ENCODE data around the gene SPATA4. TPM values are rescaled to one million over a fixed set of nuclear protein-coding genes. Genes with fewer than 3 reads are reported as not detected.
"Not testable (repeated sequence)": the region's sequence is repeated elsewhere in the genome, so short reads cannot be mapped to it uniquely, and the experiment has no call there.

SPATA4 gene
- not detected for total RNA-seq

DNA sequence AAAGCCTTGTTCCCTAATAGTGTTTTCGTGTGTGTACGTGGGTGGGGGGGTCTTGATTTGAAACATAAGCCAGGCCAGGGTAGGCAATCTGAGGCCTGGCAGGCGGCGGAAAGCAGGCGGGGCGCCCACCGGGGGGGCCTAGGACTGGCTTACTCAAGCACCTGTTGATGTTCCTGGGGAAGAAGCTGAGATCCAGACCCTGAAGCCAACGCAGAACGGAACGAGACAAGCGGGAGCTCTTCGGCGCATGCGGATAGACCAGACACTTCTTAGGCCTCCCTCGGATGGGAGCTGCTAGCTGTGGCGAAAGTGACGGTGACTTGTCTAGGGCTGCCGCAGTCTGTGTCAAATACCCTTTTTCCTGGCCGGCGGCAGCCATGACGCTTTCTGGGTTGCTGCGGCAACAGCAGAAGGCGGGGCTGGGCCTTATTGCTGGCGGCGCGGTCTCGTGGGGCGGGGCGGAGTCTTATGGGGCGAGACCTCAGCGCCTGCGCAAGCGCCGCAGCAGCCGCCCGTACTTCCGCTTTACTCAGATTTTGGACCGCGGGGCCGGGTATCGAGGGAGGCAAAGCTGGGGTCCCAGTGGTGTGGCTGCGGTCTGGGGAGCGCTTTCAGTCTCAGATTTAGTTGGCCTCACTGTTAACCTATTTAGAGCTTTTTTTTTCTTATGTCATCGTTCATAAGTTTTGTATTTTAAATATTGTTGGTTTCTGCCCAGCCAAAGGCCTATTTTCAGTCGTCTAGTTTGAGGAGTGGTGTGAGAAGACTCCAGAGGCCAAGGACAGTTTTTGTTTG, at the start of gene SPATA4:
SPATA4 (minus strand) TSS at position 402 of the 795 bp plus-strand sequence; CDS start at position 379, 23 bp downstream.
- POLR2A ChIA-PET, result interaction anchor here (0.6 kb wide), 1 partner anchor 1674 kb away, joined by 3 read pairs; no protein-coding TSS in a partner anchor
- DNase-seq (peak; percentile 93), ATAC-seq (ENCODE audit: low read depth) (peak; percentile 97)
- Mint-ChIP-seq H3K36me3 (peaks cover 1% of the 10 kb centered on the region), H3K4me1 (peaks cover 6% of the 10 kb centered on the region), H3K9me3 (peaks cover 2% of the 10 kb centered on the region), H3K27me3 (peaks cover 49% of the 10 kb centered on the region), H3K4me3 (peak within 1 kb of the TSS; percentile 79), H3K27ac (peak within 1 kb of the TSS; percentile 67)

DNA sequence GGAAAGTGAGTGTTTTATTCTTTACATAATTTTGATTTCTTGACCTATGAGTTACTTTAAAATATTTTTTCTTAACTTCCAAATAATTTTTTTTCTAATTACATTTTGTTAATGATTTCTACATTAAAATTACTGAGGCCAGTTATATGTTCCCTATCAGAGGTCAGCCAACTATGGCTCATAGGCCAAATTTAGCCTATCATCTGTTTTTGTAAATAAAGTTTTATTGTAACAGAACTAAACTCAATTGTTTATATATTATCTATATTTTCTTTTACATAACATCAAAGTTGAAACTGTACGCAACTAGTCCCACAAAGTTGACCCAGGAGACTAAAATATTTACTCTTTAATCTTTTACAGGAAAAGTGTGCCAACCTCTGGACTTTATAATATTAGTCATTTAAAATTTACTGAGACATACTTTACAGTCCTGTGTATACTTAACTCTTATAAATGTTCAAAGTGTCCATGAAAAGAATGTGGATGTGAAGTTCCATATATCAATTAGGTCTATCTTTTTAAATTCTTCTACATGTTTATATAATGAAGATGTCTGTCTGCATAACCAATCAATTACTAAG, 47.5 kb upstream of the SPATA4 start:
- ATAC-seq (ENCODE audit: low read depth), result no peak
- no peak overlapping the region for H3K4me3 Mint-ChIP-seq

DNA sequence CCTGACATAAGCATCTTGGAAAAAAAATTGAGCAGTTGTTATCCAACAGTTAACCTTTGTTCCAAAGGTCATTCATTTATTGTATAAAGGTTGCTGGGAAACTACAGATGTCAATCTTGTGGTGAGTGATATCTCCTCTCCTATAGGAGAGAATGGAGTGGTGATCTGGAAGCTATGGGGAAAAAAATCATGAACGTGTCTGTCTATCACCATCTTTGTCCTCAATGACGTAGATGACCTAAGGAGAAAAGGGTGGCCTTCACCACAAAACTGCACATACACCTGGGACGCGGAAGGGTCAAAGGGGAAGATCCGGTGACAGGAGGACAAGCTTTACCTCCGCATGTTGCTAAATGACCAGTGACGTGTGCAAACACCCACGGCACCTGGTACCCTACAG, 46.3 kb upstream of the SPATA4 start:
- Mint-ChIP-seq H3K4me3 (no peak overlapping the region), H3K9me3 (no peaks in the 10 kb centered on the region), H3K27ac (no peak overlapping the region), H3K36me3 (no peaks in the 10 kb centered on the region), H3K27me3 (no peaks in the 10 kb centered on the region), H3K4me1 (no peaks in the 10 kb centered on the region)
- ATAC-seq (ENCODE audit: low read depth) (no peak), DNase-seq (no peak)
- POLR2A ChIA-PET, result no interaction called here

More for the DNA sequence above, 47.5 kb upstream of the SPATA4 start:
- no peaks in the 10 kb centered on the region for H3K36me3 Mint-ChIP-seq
- H3K27me3 Mint-ChIP-seq, result no peaks in the 10 kb centered on the region
- no peak overlapping the region for H3K27ac Mint-ChIP-seq
- POLR2A ChIA-PET, result no interaction called here
- H3K9me3 Mint-ChIP-seq, result no peaks in the 10 kb centered on the region
- DNase-seq, result no peak
- no peaks in the 10 kb centered on the region for H3K4me1 Mint-ChIP-seq

DNA sequence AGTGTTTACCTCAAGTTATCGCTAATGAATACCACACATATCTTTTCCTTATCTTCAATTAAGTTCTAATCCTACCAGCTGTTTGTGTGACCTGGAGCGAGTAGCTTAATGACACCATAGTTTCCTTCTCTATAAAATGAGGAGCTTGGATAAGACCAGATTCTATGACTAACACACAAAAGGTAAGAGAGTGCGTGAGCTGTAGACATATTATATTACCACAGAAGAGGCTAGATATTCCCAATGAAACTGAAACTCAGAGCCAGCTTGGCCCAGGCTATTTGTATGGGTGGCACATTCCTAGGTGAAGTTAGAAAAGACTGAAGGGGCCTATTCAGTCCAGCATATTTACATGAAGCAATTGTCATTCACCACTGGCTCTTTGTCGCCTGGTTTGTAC, 43.4 kb upstream of the SPATA4 start:
- no peak for ATAC-seq (ENCODE audit: low read depth)
- Mint-ChIP-seq H3K27me3 (no peaks in the 10 kb centered on the region), H3K27ac (no peak overlapping the region), H3K36me3 (no peaks in the 10 kb centered on the region), H3K9me3 (no peaks in the 10 kb centered on the region), H3K4me1 (no peaks in the 10 kb centered on the region), H3K4me3 (no peak overlapping the region)
- DNase-seq, result no peak
- POLR2A ChIA-PET, result no interaction called here

DNA sequence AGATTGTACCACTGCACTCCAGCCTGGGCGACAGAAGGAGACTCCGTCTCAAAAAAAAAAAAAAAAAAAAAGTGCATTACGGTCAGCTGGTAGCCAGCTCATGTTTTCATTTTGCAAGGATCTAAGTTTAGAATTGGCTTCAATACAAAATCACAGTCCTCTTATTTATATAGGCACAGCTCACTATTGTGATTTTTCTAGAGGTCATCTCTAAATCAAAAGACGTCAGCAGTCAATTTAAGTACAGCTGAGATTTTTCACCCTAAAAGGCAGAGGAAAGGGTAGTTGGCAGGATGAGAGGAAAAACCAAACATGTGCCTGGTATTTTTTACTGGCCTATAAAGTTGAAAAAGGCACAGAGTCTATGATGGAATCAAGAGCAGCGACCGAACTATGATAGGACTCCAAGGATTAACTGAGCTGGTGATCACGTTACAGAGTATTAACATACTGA, 42.8 kb upstream of the SPATA4 start:
- Mint-ChIP-seq H3K4me1 (no peaks in the 10 kb centered on the region), H3K9me3 (no peaks in the 10 kb centered on the region), H3K27me3 (no peaks in the 10 kb centered on the region), H3K27ac (no peak overlapping the region), H3K36me3 (no peaks in the 10 kb centered on the region), H3K4me3 (no peak overlapping the region)
- DNase-seq (no peak), ATAC-seq (ENCODE audit: low read depth) (no peak)
- POLR2A ChIA-PET, result no interaction called here

DNA sequence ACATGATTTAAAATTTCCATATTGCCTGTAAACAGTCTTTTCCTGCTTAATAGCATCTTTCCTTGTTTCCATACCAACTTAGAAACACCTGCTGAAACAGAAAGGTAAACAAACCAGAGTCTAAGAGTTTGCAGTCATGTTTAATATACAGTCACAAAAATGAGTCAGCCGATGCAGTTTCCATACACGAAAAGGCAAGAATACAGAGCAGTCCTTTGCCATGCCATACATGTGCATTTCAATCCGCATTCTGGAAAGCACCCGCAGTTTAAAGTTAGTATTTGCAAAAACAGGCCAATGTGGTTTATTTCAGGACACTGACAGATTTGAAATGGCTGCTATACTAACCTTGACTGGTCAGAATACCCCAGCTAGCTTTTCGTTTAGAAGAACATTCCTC, 41.6 kb upstream of the SPATA4 start:
- H3K27ac Mint-ChIP-seq, result no peak overlapping the region
- no peak for DNase-seq
- H3K4me3 Mint-ChIP-seq, result no peak overlapping the region
- no peaks in the 10 kb centered on the region for H3K27me3 Mint-ChIP-seq
- ATAC-seq (ENCODE audit: low read depth), result no peak
- POLR2A ChIA-PET, result no interaction called here
- no peaks in the 10 kb centered on the region for H3K36me3 Mint-ChIP-seq
- no peaks in the 10 kb centered on the region for H3K4me1 Mint-ChIP-seq
- H3K9me3 Mint-ChIP-seq, result no peaks in the 10 kb centered on the region

DNA sequence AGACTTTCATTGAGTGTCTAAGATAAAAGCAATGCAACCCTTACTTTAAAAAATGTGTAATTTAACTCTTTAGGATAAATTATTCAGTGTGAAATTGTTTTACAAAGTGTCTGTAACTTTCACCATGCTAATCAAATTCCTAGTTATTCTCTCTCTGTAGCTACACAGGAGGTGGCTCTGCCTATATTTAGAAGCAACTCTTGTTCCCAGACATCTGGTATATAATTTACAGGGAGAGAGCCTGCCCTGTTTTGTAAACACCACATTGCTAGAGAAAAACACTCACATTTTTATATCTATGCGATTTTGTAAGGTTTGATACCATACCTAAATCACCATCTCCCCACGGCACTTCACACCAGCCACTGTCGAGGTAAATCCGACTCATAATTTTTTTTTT, 35.5 kb upstream of the SPATA4 start:
- Mint-ChIP-seq H3K9me3 (no peaks in the 10 kb centered on the region), H3K27ac (no peak overlapping the region), H3K36me3 (no peaks in the 10 kb centered on the region), H3K27me3 (peaks cover 8% of the 10 kb centered on the region), H3K4me3 (no peak overlapping the region), H3K4me1 (no peaks in the 10 kb centered on the region)
- ATAC-seq (ENCODE audit: low read depth) (no peak), DNase-seq (no peak)
- POLR2A ChIA-PET, result no interaction called here

DNA sequence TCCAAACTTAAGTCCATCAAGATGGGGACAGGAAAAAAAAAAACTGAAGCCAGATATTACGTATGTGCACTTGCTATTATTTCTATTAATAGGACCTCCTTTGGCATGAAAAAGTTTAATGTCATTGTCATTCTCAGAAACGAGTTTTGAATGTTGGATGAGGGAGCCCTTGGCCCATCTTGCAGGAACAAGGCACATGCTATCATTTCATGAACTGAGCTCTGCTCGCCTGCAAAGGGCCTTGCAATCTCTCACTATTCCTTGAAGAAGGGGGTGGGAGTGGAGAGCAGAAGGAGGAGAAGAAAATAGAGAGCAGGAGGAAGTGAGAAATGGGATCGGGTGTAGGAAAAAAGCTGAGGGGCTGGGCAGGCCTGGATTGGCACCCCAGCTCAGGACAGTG, 34.3 kb upstream of the SPATA4 start:
- DNase-seq (no peak), ATAC-seq (ENCODE audit: low read depth) (no peak)
- peaks cover 8% of the 10 kb centered on the region for H3K27me3 Mint-ChIP-seq
- H3K36me3 Mint-ChIP-seq, result no peaks in the 10 kb centered on the region
- no peaks in the 10 kb centered on the region for H3K4me1 Mint-ChIP-seq
- no peaks in the 10 kb centered on the region for H3K9me3 Mint-ChIP-seq
- no peak overlapping the region for H3K27ac Mint-ChIP-seq
- H3K4me3 Mint-ChIP-seq, result no peak overlapping the region
- POLR2A ChIA-PET, result no interaction called here

DNA sequence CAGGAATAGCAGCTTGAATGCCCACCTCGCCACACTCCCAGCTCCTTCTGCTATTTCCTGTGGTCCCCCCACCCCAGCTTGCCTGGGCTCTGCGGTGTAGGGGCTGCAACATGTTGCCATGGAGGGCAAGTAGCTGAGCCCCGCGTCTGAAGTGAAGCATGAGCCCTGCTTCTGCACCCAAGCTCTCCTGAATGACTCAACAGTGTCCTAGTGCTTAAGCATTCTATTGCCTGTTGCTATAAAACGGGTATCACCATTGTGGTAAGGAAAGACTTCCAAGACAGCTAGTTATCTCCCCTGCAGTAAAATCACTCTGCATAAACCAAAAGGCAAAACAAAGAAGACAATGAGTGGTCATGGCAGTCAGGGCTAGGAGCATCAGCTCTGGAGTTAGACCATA, 31.4 kb upstream of the SPATA4 start:
- no peak for ATAC-seq (ENCODE audit: low read depth)
- Mint-ChIP-seq H3K4me1 (no peaks in the 10 kb centered on the region), H3K4me3 (no peak overlapping the region), H3K36me3 (no peaks in the 10 kb centered on the region), H3K9me3 (no peaks in the 10 kb centered on the region), H3K27ac (no peak overlapping the region), H3K27me3 (peaks cover 8% of the 10 kb centered on the region)
- DNase-seq, result no peak
- POLR2A ChIA-PET, result no interaction called here

DNA sequence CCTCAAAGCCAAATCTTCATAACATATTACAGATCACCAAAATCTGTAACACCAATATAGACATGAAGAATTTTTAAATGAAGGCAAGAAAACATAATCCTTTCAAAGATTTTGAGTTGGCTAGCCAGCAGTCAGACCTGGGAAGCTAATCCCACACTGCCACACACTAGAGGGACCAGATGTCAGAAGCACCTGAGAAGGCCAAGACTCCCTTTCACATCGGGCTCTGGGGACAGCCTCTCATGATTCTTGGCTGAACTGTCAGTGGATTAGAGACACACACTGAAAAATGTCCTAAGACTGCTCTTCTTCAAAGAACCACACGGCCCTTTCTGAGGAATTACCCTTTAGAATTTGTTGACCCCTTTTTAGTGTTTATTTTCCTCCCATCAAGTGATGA, 28.2 kb upstream of the SPATA4 start:
- Mint-ChIP-seq H3K4me3 (no peak overlapping the region), H3K36me3 (no peaks in the 10 kb centered on the region), H3K9me3 (no peaks in the 10 kb centered on the region), H3K4me1 (no peaks in the 10 kb centered on the region), H3K27me3 (peaks cover 2% of the 10 kb centered on the region), H3K27ac (no peak overlapping the region)
- ATAC-seq (ENCODE audit: low read depth) (no peak), DNase-seq (no peak)
- POLR2A ChIA-PET, result no interaction called here

DNA sequence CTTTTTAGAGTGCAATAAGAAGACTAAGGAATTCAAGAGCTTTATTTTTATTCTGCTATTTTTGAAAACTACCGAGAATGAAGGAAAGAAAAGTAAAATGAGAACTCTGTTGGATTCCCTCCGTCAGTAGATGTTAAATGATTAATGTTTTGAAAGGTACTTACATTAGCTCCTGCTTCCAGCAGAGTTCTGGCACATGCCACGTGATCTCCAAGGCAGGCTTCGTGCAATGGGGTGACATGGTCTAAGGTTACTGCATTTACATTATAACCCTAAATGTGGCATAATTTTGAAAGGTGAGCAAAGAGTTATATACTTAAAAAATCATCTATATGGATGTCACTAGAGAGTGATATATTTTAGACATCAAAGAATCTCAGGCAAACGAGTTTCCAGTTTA, 26.8 kb upstream of the SPATA4 start:
- no peak for ATAC-seq (ENCODE audit: low read depth)
- DNase-seq, result no peak
- POLR2A ChIA-PET, result no interaction called here
- H3K4me3 Mint-ChIP-seq, result no peak overlapping the region
- no peaks in the 10 kb centered on the region for H3K27me3 Mint-ChIP-seq
- no peaks in the 10 kb centered on the region for H3K4me1 Mint-ChIP-seq
- no peaks in the 10 kb centered on the region for H3K36me3 Mint-ChIP-seq
- H3K9me3 Mint-ChIP-seq, result no peaks in the 10 kb centered on the region
- H3K27ac Mint-ChIP-seq, result no peak overlapping the region

DNA sequence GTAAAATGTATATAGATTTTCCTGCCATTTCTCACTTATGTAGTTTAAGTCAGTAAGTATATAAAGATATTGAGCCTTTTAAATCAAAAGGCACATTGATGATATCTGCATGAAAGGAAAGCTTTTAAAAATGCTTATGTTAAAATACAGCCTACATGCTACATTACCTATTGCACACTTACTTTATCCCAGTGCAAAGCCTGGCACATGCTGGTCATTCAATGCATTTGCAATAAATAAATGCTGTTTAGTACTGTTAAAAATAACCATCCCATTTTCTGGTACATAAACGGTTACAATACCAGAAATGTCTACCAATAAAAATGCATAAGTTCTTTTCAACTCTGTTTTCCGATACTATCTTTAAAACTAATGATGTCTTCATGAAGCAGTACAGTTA, 22.1 kb upstream of the SPATA4 start:
- Mint-ChIP-seq H3K9me3 (no peaks in the 10 kb centered on the region), H3K36me3 (no peaks in the 10 kb centered on the region), H3K27ac (no peak overlapping the region), H3K4me1 (no peaks in the 10 kb centered on the region), H3K4me3 (no peak overlapping the region), H3K27me3 (peaks cover 4% of the 10 kb centered on the region)
- POLR2A ChIA-PET, result no interaction called here
- ATAC-seq (ENCODE audit: low read depth) (no peak), DNase-seq (no peak)

DNA sequence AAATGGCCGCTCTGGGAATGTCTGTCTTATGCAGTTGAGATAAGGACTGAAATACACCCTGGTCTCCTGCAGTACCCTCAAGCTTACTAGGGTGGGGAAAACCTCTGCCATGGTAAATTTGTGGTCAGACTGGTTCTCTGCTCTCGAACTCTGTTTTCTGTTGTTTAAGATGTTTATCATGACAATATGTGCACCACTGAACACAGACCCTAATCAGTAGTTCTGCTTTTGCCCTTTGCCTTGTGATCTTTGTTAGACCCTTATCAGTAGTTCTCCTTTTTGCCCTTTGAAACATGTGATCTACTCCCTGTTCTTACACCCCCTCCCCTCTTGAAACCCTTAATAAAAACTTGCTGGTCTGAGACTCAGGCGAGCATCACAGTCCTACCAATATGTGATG, 17.0 kb upstream of the SPATA4 start:
- H3K36me3 Mint-ChIP-seq; ATAC-seq (ENCODE audit: low read depth); H3K4me1 Mint-ChIP-seq; POLR2A ChIA-PET; H3K27ac Mint-ChIP-seq; H3K9me3 Mint-ChIP-seq; DNase-seq; H3K4me3 Mint-ChIP-seq: not testable (repeated sequence)
- peaks cover 16% of the 10 kb centered on the region for H3K27me3 Mint-ChIP-seq

DNA sequence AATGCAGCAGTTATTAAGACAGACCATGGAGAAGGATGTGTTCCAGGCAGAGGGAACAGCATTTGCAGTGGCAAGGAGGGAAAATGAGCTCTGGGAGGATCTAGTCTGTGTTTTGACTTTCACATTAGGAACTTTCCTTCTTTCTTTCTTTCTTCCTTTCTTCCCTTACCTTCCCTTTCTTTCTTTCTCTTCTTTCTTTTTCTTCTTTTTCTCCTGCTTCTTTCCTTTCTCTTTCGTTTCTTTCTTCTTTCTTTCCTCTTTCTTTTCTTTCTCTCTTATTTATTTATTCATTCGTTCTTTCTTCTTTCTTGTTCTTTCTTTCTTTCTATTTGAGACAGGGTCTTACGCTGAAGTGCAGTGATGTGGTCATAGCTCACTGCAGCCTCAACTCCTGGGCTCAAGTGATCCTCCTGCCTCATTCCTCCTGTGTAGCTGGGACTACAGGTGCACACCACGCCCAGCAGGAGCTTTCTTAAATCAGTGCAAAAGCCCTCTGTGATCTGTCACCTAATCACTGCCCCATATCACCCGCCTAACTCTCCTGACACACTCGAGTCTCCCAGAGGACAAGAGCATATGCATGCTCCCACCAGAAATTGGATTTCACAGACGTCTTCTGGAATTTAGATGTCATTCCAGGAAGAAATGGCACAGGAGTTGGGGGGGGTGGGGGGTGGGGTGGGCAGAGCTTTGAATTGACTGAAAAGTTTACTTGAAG, 15.4 kb upstream of the SPATA4 start:
- Mint-ChIP-seq H3K36me3 (no peaks in the 10 kb centered on the region), H3K4me1 (no peaks in the 10 kb centered on the region), H3K9me3 (no peaks in the 10 kb centered on the region), H3K27me3 (peaks cover 16% of the 10 kb centered on the region), H3K27ac (no peak overlapping the region), H3K4me3 (no peak overlapping the region)
- DNase-seq (no peak), ATAC-seq (ENCODE audit: low read depth) (no peak)
- POLR2A ChIA-PET, result no interaction called here

All from activated naive CD8-positive, alpha-beta T cell treated with anti-CD3 and anti-CD28 coated beads, Interleukin-2, amount 10 ng/mL, durations not matched to agents 7 days and 5 days (primary cell).